GM19035 (cell line): ENCODE results near the gene ACACA.

Experiments used
- ATAC-seq: cut with Tn5 transposase; IDR thresholded peaks from one replicate; pipeline ENCODE4 v1.9.1; 2021; ENCODE audit not compliant: unreplicated experiment

Gene ACACA

DNA sequence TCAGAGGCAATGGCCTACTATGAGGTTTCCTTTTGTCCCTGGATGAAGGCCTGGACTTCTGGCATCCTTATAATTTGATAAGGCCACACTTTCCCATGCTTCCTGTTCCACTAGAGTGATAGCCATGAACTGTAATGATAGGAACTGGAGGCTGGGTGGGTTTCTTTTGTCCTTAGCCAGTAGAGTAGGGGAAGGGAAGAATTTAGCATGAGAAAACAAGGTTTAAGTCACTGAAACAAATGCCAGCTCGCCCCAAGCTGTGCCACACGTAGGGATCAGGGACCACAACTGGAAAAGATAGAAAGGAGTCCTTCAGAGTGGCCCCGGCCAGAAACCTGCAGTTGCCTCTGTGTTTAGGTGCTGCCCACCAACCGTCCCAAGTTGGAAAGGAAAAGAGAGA, 111.7 kb downstream of the ACACA start:
- ATAC-seq, result no peak

DNA sequence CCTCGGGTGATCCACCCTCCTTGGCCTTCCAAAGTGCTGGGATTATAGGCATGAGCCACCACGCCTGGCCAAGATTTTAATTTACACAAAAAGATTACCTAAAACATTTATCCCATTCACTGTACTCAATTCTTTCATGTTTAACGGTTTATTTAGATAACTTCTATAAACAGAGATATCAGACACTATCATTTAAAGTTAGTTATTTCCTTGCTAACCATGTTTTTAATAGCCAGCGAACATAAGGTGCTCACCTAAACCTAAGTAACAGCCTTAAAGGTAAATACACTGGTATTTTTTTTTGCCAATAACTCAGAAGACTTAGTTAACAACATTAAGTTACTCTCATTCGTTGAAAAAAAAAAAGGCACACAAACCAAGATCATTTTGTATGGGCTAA, 112.9 kb downstream of the ACACA start:
- ATAC-seq, result no peak

DNA sequence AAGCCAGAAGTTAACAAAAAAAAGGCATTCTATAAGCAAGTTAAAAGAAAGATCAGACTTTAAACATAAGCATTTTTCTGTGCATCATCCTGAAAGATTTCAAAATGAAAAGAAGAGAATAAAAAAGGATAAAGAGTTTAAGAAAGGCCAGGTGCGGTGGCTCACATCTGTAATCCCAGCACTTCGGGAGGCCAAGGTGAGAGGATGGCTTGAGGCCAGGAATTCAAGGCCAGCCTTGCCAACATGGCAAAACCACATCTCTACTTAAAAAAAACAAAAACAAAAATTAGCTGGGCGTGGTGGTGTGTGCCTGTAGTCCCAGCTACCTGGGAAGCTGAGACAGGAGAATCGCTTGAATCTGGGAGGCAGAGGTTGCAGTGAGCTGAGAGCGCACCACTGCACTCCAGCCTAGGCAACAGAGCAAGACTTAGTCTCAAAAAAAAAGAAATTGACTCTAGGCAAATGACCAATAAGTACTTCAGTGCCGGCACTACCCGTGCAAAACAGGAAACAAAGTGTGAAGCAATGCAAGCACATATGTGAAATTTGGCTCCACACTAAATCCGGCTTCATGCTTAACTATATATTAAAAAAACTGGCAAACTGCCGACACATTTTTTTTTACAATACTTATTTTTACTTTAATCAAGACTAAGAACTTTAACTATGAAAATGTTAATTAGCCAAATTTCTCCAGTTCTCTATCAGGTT, 114.1 kb downstream of the ACACA start:
- ATAC-seq, result no peak

DNA sequence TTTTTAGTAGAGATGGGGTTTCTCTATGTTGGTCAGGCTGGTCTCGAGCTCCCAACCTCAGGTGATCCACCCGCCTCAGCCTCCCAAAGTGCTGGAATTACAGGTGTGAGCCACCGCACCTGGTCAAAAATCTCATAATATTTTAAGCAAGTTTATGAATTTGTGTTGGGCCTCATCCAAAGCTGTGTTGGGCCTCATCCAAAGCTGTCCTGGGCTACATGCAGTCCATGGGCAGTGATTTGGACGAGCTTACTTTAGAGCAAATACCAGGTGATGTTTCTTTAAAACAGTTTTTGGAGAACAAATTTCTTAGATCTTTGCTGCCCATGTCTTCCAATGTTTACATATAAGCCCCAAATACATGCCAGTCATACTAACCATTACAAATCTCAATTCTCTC, 115.3 kb downstream of the ACACA start:
- no peak for ATAC-seq

DNA sequence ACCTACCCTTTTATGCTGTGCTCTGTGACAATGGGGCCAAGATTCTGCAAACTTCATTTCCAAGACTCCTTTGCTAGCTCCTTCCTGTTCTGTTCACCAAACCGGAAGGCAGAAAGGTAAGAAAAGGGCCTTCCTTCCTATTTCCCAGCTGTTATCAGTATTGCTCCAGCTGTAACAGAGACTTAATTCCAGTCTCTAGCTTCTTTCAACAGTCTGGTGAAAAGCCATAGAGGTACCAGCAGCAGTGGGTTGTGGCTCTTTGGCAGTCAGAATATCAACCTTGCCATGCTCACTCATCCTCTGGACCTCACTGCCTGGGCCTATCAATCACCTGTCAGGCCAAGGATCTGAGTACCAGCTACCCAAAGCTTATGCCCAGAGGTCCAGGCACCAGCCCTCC, 120.2 kb downstream of the ACACA start:
- no peak for ATAC-seq

DNA sequence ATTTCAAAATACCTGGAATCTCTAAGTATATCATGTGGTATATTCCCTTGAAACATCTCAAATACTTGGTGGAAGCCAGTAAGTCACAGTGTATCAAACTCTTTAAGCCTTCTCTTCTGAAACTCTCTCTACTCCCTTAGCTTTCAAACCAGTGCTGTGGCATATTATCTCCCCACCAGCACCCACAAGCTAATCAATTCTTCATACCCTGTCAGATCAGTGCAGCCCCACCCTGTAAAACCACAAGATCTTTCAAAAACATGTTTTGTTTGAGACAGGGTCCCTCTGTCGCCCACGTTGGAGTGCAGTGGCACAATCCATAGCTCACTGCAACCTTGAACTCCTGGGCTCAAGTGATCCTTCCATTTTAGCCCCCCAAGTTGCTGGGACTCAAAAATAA, 122.4 kb downstream of the ACACA start:
- no peak for ATAC-seq

DNA sequence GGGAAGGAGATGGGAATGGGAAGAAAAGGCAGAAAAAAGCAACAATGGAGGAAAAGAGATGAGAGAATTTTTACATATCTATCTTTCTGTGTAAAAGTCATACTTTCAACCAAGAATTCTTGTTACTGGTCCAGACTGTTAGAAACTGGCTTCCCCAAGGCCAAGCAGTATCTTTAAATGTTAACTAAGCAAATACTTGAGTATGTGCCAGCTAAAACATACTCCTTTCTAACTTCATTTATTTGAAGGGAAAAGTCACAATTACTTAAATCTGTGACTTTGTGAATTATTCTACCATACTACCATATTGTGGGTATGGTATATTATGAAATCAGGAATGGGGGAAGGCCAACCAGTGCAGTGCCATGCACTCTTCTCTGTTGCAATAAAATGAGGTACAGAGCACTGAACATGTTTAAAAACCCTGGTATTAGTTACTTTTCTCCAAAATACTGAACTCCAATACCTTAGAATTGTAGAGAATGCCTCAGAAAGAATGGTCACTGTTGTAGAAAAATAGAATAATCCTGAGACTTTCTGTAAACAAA, 123.1 kb downstream of the ACACA start:
- ATAC-seq, result no peak

DNA sequence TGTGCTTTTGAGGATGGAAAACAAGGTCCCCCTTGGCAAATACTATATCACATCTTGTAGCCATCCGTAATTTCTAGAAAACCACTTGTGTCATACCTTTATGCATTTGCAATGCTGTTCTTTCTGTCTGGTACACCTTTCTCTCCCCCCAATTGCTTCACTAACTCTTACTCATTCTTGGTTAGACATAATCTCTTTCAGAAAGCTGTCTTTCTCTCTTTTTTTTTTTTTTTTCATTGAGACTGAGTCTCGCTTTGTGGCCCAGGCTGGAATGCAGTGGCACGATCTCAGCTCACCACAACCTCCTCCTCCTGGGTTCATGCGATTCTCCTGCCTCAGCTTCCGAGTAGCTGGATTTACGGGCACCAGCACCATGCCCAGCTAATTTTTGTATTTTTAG, 125.8 kb downstream of the ACACA start:
- ATAC-seq, result no peak

DNA sequence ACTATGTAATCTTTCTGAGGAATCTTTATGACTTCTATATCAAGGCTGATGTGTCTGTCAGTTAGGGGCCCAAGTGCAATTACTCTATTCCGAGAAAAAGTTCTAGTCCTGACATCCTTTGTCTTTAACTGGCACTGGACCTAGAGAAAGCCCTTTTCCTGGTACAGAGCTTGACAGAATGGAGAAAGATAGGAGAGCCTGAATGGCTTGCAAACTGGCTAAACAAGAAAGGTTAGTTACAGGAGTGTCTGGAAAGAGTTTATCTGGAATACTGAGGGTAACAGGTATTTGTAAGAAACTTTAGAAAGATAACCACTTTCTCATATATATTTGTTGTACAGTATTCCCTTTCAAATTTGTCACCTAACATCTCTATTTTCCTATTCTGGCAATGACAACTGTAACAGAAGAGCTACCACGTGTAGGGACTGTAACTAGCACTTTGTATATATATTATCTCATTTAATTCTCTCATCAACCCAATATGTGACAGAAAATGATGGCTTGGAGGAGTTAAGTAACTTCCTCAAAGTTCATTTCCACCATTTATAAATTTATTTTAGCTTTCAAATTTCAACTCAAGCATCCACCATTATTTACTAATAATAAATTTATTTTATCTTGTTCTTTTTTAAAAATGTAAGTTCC, 128.3 kb downstream of the ACACA start:
- ATAC-seq, result no peak

DNA sequence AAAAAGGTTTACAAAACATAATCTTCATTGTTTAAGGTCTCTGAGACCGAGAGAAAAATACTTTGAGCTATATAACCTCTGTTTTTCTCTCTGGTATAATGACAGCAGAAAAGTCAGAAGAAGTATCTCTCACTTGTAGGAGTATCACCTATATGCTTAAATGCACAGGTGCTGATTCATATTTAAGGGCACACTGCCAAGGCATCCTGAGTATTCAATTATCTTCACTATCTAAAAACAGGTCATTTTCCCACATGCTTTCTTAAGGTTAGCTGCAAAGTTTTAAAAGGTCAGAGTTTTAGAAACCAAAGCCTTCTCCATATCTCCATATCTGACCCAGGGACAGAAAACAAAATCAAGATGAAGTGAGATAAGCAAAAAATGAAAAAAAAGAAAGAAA, 130.2 kb downstream of the ACACA start:
- ATAC-seq, result no peak

DNA sequence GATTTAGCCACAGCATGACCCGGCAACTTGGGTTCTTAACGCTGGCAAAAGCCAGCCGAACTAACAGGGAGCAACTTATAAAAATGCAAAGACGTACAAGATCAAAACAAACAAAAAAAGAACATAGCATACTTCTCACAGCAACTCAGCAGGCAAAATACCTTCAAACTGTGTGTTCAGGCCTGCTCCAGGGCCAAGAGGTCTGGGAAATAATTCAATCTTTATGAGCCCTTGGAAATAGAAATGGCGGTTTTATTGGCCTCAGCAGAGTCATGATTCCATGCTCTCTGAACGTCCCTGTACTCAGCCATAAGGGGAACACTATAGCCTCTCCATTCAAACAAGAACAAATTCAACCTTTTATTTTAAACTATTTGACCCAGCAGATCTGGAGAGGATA, 132.2 kb downstream of the ACACA start:
- no peak for ATAC-seq

DNA sequence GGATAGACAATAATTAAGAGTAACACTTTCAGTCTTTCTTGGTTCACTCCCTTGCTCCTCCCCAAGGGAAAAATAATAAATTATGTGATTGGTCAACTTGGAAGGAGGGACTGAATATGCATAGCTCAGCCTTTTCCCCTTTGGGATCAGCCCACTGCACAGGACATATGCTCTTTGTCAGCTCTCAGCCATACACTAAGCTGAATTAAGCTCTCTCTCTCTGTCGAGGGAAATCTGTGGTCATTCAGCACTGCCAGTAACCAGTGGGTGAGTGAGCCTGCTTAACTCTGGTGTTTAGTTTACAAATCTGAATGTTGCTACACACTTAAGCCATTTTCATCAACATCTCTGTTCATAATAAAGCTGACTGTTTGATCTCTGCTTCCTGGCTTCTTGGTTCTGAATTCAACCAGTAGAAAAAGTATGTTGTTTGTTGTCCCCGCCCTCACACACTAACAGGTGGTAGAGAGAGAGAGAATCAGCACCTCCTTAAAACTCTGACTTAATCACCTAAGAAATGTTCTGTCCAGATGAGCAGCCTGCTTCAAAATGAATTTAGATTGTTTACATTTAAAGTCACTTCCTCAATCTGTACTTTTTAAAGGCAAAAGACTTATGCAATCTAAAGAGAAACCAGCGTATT, 133.1 kb downstream of the ACACA start:
- no peak for ATAC-seq

DNA sequence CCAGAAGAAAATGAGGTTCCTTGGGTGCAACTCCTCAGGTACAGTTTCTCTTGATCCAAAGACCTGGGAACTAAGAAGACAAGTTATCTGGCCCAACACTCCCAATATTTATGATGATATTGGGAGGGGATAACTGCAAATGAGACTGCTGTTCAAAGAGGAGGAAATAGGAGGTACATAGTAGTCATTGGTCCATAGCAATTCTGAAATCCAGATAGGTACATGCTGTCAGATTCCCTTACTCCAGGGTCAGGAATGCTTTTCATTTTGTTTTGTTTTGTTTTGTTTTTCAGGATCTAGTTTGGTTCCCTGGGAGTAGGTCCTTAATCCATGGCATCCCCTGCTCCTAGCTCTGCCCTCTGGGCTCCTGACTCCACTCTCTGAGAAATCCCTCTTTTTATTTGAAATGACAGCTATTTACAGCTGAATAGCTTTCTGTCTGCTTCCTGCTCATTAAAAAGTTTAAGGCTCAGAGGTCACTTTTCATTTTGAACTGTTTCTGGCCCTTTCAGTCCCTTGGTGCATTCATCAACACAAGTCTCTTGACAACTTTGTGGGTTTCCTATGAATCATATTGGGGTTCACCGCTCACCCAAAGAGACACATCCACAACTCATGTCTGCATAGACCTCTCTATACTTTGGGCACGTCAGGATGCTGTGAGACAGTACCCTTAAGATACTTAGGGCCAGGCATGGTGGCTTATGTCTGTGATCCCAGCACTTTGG, 141.0 kb downstream of the ACACA start:
- no peak for ATAC-seq

DNA sequence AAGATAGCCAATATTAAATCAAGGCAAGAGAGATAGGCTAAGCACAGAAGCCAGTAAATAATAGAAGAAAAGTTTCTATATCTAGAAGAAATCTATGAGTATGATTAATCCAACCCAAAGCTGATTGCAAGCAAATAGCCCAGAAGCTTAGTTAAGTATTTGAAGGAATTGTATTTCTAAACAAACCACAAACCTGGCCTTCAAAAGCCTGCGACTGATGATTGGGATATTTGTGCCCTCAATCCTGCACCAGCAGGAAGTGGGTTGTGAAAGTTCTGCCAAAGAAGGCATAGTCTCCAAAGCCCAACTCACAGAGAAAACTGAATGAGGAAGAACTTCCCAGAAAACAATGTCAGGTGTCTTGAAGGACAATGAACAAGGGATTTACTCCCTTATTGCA, 145.3 kb downstream of the ACACA start:
- ATAC-seq, result no peak

DNA sequence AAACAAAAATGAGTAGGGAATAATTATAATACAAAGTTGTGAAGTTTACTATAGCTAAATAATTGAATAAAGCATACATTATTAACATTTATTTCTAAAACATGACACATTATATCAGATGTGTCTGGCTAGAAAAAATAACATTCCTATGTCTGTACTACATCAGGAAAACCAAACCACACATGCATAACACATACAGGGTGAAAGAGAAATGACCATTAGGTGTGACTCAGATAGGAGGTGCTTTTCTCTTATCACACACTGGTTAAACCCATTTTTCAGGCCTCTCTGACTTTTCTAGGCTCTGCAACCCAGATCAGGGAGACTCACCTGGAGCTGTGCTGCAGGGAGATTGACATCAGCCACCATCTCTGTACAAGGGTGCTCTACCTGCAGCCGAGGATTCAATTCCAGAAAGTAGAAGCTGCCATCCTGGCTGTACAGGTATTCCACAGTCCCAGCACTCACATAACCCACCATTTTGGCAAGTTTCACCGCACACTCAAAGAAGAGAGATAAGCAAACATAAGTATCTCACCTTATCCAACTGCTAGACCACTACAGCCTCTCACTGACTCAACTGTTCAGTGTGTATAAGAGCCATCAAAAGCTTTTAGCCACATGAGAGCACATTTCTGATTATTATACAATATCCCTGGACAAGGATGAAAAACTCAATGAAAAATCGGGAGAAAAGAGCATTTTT, 147.5 kb downstream of the ACACA start:
- ATAC-seq, result no peak

DNA sequence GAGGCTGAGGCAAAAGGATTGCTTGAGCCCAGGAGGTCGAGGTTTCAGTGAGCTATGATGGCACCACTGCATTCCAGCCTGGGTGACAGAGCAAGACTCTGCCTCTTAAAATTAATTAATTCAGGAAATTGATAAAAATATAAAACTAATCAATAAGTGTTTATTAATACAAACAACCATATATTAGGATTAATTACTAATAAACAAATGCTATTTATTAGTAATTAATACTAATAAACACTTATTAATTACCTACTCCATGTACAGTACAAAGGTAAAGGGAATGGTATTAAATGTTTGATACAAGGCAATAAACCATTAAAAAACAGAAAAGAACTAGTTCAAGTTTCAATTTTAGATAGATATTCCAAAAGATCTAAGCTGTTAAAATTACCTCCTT, 150.0 kb downstream of the ACACA start:
- ATAC-seq, result no peak

DNA sequence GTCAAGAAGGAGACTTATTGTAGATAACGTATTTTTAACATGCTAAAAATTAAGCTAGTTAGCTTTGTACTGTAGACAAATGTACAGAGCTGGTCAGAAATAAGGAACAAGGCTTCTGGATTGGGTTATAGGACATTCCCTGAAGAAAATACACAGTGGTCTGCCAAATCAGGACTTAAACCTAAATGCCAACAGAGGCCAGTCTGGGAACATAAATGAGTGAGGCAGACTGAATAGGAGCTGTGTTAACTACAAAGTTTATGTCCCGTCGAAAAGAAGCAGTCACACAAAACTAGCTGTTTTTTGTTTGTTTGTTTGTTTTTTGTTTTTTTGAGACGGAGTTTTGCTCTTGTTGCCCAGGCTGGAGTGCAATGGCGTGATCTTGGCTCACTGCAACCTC, 151.2 kb downstream of the ACACA start:
- no peak for ATAC-seq

DNA sequence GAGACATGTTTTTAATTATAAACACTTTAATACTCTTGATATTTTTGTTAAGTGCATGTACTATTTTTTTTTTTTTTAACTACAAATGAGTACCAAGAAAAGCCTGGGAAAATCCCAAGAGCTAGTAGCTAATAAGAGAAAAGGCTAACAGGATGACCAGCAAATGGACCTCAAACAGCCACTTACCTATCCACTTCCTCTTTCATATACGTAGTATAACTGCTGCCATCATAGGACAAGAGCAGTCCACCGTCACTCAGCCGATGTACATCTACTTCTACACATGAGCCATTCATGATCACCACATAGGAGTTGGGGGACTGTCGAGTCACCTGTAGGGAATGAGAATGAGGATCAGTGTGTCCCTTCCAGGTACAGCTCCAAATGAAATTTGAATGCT, 158.8 kb downstream of the ACACA start:
- ATAC-seq, result no peak

DNA sequence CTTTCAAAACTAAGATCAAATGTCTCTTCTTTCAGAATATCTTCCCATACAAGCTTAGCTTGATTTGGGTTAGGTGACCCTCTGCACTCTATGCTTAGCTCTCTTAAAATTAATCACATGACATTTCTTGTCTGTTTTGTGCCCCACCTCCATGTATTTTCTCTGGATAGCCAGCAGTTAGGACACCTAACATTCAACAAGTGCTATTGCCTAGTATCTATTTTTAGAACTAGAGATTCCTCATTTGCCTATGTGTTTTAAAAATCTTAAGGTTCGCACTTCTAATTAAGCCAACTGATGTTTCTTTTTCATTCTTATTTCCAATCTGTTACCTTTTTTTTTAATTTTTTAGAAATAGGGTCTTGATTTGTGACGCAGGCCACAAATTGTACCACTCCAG, 160.6 kb downstream of the ACACA start:
- no peak for ATAC-seq

DNA sequence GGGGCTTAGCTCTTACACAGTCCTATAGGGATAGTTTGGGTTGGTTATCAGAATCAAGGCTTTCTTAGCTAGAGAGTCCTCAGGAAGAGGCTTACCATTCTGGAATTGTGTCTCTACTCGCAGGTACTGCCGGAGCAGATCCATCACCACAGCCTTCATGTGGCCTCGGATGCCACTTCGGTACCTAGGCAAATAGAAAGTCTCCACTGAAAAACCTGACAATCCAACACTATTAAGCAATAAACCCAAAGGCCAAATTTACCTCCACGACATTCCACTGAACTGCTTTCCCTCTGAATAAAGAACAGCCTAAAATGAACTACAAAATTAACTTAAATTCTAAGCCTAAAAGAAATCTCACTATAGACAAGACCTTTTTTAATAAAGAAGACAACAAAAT, 166.3 kb downstream of the ACACA start:
- no peak for ATAC-seq
